ENCODE measurements around the gene RAB20.

The RAB20 gene

GRCh38 chr13:110529522-110530311, 31.8 kb downstream of the RAB20 start:
- DNase-seq (ENCODE audit: low read depth in 3 of 3), result no peak

GRCh38 chr13:110528911-110529310, 32.6 kb downstream of the RAB20 start:
- no peak for DNase-seq (ENCODE audit: low read depth in 3 of 3)

- no peak for DNase-seq (ENCODE audit: low read depth in 3 of 3)
Measured at GRCh38 chr13:110528371-110528770, 33.2 kb downstream of the RAB20 start.

GRCh38 chr13:110525328-110526319, 35.9 kb downstream of the RAB20 start:
- no peak for DNase-seq (ENCODE audit: low read depth in 3 of 3)

GRCh38 chr13:110524541-110525257, 36.8 kb downstream of the RAB20 start:
- DNase-seq (ENCODE audit: low read depth in 3 of 3), result no peak

- DNase-seq (ENCODE audit: low read depth in 3 of 3), result no peak
Measured at GRCh38 chr13:110523838-110524540, 37.5 kb downstream of the RAB20 start.

- DNase-seq (ENCODE audit: low read depth in 3 of 3), result no peak
Measured at GRCh38 chr13:110523180-110523579, 38.3 kb downstream of the RAB20 start.

- no peak for DNase-seq (ENCODE audit: low read depth in 3 of 3)
Measured at GRCh38 chr13:110522721-110523120, 38.8 kb downstream of the RAB20 start.

- DNase-seq (ENCODE audit: low read depth in 3 of 3), result no peak
Measured at GRCh38 chr13:110521946-110522345, 39.6 kb downstream of the RAB20 start.

- no peak for DNase-seq (ENCODE audit: low read depth in 3 of 3)
Measured at GRCh38 chr13:110521296-110521680, 40.2 kb downstream of the RAB20 start.

- DNase-seq (ENCODE audit: low read depth in 3 of 3), result no peak
Measured at GRCh38 chr13:110520431-110521295, 40.9 kb downstream of the RAB20 start.

GRCh38 chr13:110519506-110519905, 42.0 kb downstream of the RAB20 start:
- no peak for DNase-seq (ENCODE audit: low read depth in 3 of 3)

- DNase-seq (ENCODE audit: low read depth in 3 of 3), result no peak
Measured at GRCh38 chr13:110519046-110519445, 42.5 kb downstream of the RAB20 start.

GRCh38 chr13:110518571-110518970, 43.0 kb downstream of the RAB20 start:
- no peak for DNase-seq (ENCODE audit: low read depth in 3 of 3)

- no peak for DNase-seq (ENCODE audit: low read depth in 3 of 3)
Measured at GRCh38 chr13:110518226-110518525, 43.3 kb downstream of the RAB20 start.

GRCh38 chr13:110517505-110518225, 43.9 kb downstream of the RAB20 start:
- no peak for DNase-seq (ENCODE audit: low read depth in 3 of 3)

GRCh38 chr13:110516500-110516899, 45.0 kb downstream of the RAB20 start:
- no peak for DNase-seq (ENCODE audit: low read depth in 3 of 3)

GRCh38 chr13:110512198-110512740, 49.3 kb downstream of the RAB20 start:
- DNase-seq (ENCODE audit: low read depth in 3 of 3), result no peak

- no peak for DNase-seq (ENCODE audit: low read depth in 3 of 3)
Measured at GRCh38 chr13:110511509-110512181, 49.9 kb downstream of the RAB20 start.
